ENCODE measurements around the gene SLC22A5. TPM values are rescaled to one million over a fixed set of nuclear protein-coding genes. Genes with fewer than 3 reads are reported as not detected.

The SLC22A5 gene
- total and polyA plus RNA-seq, 9 of the 15 experiments (the other 6 are each of a cell fraction or from before 2014, with no cell fraction given), result 3.0 to 16.6 (median 8.3) TPM

- TF ChIP-seq ATF1 (CRISPR knock-in tag; IDR thresholded peaks at IDR 0.05) (no peak), ATF1 (tag; IDR thresholded peaks at IDR 0.05) (peak; percentile 65), NCOA1 (IDR thresholded peaks at IDR 0.05; ENCODE audit: low read depth) (no peak), ZKSCAN8 (CRISPR knock-in tag; IDR thresholded peaks at IDR 0.05) (peak; percentile 54; the same call in 1 of the 2 replicates), E2F4 (CRISPR knock-in tag; IDR thresholded peaks at IDR 0.05; ENCODE audit: low read depth) (0 out of 2 replicates have a peak, but pooled peaks have one; percentile 40), ERF (CRISPR knock-in tag; IDR thresholded peaks at IDR 0.05) (peak; percentile 87; the same call in 1 of the 2 replicates), TCF3 (CRISPR knock-in tag; IDR thresholded peaks at IDR 0.05) (0 out of 2 replicates have a peak, but pooled peaks have one; percentile 6), XRCC5 (IDR thresholded peaks at IDR 0.05; ENCODE audit: low read depth, low read length) (peak; percentile 77), SAP30 (IDR thresholded peaks at IDR 0.05; ENCODE audit: borderline replicate concordance, insufficient read depth, low read depth, low read length, poor library complexity, severe bottlenecking) (peak; percentile 55), MLX (CRISPR knock-in tag; conservative IDR thresholded peaks at IDR 0.05) (0 out of 4 replicates have a peak, but pooled peaks of 1 of the 2 experiments have one; percentile 52), HCFC1 (IDR thresholded peaks at IDR 0.05; ENCODE audit: low read depth, low read length) (peak; percentile 15), NFIC (IDR thresholded peaks at IDR 0.05) (peak; percentile 35), KDM5B (IDR thresholded peaks at IDR 0.05; ENCODE audit: insufficient replicate concordance, low read depth, low read length) (peak; percentile 70), ZNF143 (CRISPR knock-in tag; IDR thresholded peaks at IDR 0.05) (no peak), PHF8 (IDR thresholded peaks at IDR 0.05; ENCODE audit: borderline replicate concordance, low read length) (peak; percentile 91; the same call in 1 of the 2 replicates), HNRNPLL (IDR thresholded peaks at IDR 0.05; ENCODE audit: low read depth, low read length, poor library complexity, severe bottlenecking) (peak; percentile 55), MAZ (CRISPR knock-in tag; conservative IDR thresholded peaks at IDR 0.05 in 1 of 2, IDR thresholded peaks at IDR 0.05 in 1 of 2) (peak; percentile 60 to 87), ZZZ3 (IDR thresholded peaks at IDR 0.05) (no peak), ZNF395 (CRISPR knock-in tag; IDR thresholded peaks at IDR 0.05) (peak; percentile 93), GABPB1 (CRISPR knock-in tag; IDR thresholded peaks at IDR 0.05) (peak; percentile 39), NR2C2 (CRISPR knock-in tag; IDR thresholded peaks at IDR 0.05) (peak; percentile 64; the same call in 1 of the 2 replicates), NR2C2 (tag; IDR thresholded peaks at IDR 0.05) (peak; percentile 98), ZNF175 (CRISPR knock-in tag; IDR thresholded peaks at IDR 0.05; ENCODE audit: low read depth) (peak; percentile 68; the same call in 1 of the 2 replicates), STAG1 (CRISPR knock-in tag; IDR thresholded peaks at IDR 0.05; ENCODE audit: borderline replicate concordance) (peak; percentile 9; the same call in 1 of the 2 replicates)
Measured at GRCh38 chr5:132410451-132411303, 41.2 kb downstream of the SLC22A5 start (continued).
